Astrocyte (in vitro differentiated cells and primary cell): ENCODE measurements around the gene ALK. TPM values are rescaled to one million over a fixed set of nuclear protein-coding genes. Genes with fewer than 3 reads are reported as not detected.

Experiments
- DNase-seq: peaks from one replicate; pipeline ENCODE4 v3.0.0-alpha.2; 2010; ENCODE audit warnings: low read depth
- FAIRE-seq: peaks from 2 replicates; lab custom pipeline; 2011; peaks lifted over from hg19 to GRCh38; lab: Jason Lieb, UNC
- H2AFZ ChIP-seq: 2 replicates; pipeline ENCODE4 v1.6.0; 2012; ENCODE audit warnings: low read depth, low read length, inconsistent platforms
- H3K27ac ChIP-seq: 2 replicates; pipeline ENCODE4 v1.5.1; 2011; ENCODE audit warnings: low read depth, low read length, inconsistent platforms
- H3K27me3 ChIP-seq: 2 replicates; pipeline ENCODE4 v1.6.0; 2011; ENCODE audit warnings: low read length, inconsistent platforms; ENCODE audit not compliant: insufficient read depth
- H3K36me3 ChIP-seq: 2 replicates; pipeline ENCODE4 v1.5.1; 2011; ENCODE audit warnings: low read length, inconsistent platforms; ENCODE audit not compliant: insufficient read depth
- H3K4me1 ChIP-seq: 2 replicates; pipeline ENCODE4 v1.5.1; 2011; ENCODE audit warnings: low read length, inconsistent platforms; ENCODE audit not compliant: insufficient read depth
- H3K4me2 ChIP-seq: 2 replicates; pipeline ENCODE4 v1.6.0; 2012; ENCODE audit warnings: low read length, inconsistent platforms
- H3K4me3 ChIP-seq: 2 replicates; pipeline ENCODE4 v1.5.1; 2011; ENCODE audit warnings: low read depth, mild to moderate bottlenecking, low read length, inconsistent platforms; ENCODE audit not compliant: insufficient read depth
- H3K79me2 ChIP-seq: 2 replicates; pipeline ENCODE4 v1.6.0; 2012; ENCODE audit warnings: mild to moderate bottlenecking, low read length, inconsistent platforms; ENCODE audit not compliant: insufficient read depth
- H3K9ac ChIP-seq: 2 replicates; pipeline ENCODE4 v1.6.0; 2012; ENCODE audit warnings: mild to moderate bottlenecking, low read length, inconsistent platforms
- H3K9me3 ChIP-seq: 2 replicates; pipeline ENCODE4 v1.5.1; 2012; ENCODE audit warnings: low read depth, mild to moderate bottlenecking, low read length, inconsistent platforms; ENCODE audit not compliant: insufficient read depth
- H4K20me1 ChIP-seq: 2 replicates; pipeline ENCODE4 v1.6.0; 2012; ENCODE audit warnings: low read length, inconsistent platforms; ENCODE audit not compliant: insufficient read depth
- H3K27ac Mint-ChIP-seq: one replicate; pipeline ENCODE4 v1.8.0; 2021; ENCODE audit warnings: mild to moderate bottlenecking, mixed read lengths; ENCODE audit not compliant: unreplicated experiment
- H3K27me3 Mint-ChIP-seq: one replicate; pipeline ENCODE4 v1.8.0; 2021; ENCODE audit warnings: low read depth, mixed read lengths; ENCODE audit not compliant: unreplicated experiment
- H3K36me3 Mint-ChIP-seq: one replicate; pipeline ENCODE4 v1.8.0; 2021; ENCODE audit warnings: low read depth, mixed read lengths; ENCODE audit not compliant: unreplicated experiment
- H3K4me1 Mint-ChIP-seq: one replicate; pipeline ENCODE4 v1.8.0; 2021; ENCODE audit warnings: low read depth, mixed read lengths; ENCODE audit not compliant: unreplicated experiment
- H3K4me3 Mint-ChIP-seq: one replicate; pipeline ENCODE4 v1.8.0; 2021; ENCODE audit warnings: mild to moderate bottlenecking, moderate library complexity, mixed read lengths; ENCODE audit not compliant: unreplicated experiment
- H3K9me3 Mint-ChIP-seq: one replicate; pipeline ENCODE4 v1.8.0; 2021; ENCODE audit warnings: mild to moderate bottlenecking, mixed read lengths; ENCODE audit not compliant: unreplicated experiment
- EZH2 ChIP-seq: IDR thresholded peaks from 2 replicates; pipeline ENCODE4 v1.6.1; 2012; ENCODE audit warnings: mild to moderate bottlenecking, low read length, inconsistent platforms; ENCODE audit not compliant: insufficient read depth
- total RNA-seq: library from RNA; stranded (reverse); gene quantifications from 2 replicates; pipeline ENCODE4 v1.2.1, GENCODE V29; 2021
- TF ChIP-seq, protein P1 (sequence below): IDR thresholded peaks from 2 replicates; pipeline ENCODE4 v1.5.1; 2011; ENCODE audit warnings: low read depth, mild to moderate bottlenecking, inconsistent platforms, low read length, moderate library complexity; ENCODE audit not compliant: insufficient read depth

The ALK gene
- total RNA-seq, 1 donor from 2014 or later, result 0.16 TPM

DNA sequence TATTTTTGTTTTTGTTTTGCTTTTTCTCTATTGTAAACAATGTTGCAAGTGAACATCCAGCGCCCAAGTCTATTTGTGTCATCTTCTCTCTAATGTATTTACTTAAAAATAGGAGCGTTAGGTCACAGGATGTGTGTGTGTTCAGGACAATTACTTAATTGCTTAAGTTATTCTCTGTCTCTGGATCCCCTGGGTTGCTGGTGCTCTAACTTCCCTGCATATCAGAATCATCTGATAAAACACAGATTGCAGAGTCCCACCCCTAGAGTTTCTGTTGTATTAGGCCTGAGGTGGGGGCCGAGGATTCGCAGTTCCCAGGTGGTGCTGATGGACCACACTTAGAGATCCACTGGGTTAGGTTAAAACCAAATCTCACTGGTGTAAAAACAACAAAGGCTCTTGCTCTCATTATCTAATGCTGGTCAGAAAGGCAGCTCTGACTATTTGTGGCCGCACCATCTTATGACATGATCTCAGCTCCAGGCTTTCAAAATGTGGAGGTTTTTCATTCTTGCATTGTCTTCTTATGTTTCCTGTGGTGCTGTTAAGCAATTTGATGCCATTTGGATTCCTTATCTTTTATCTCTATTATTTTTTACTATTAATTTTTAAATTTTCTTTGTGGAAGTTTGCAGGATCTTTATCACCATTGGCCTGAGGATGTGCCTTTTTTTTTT lies 718.4 kb downstream of the ALK start:
- Mint-ChIP-seq H3K27ac (no peak overlapping the region), H3K36me3 (no peaks in the 10 kb centered on the region), H3K4me1 (peaks cover 9% of the 10 kb centered on the region), H3K27me3 (peaks cover 2% of the 10 kb centered on the region), H3K9me3 (no peaks in the 10 kb centered on the region), H3K4me3 (no peak overlapping the region)
- no peaks in the 10 kb centered on the region for H4K20me1 ChIP-seq
- no peak overlapping the region for H3K27ac ChIP-seq
- no peaks in the 10 kb centered on the region for H3K9me3 ChIP-seq
- no peak for DNase-seq
- no peak overlapping the region for H3K9ac ChIP-seq
- H2AFZ ChIP-seq, result no peak overlapping the region
- peaks cover 3% of the 10 kb centered on the region for H3K4me1 ChIP-seq
- H3K4me2 ChIP-seq, result no peak overlapping the region
- no peaks in the 10 kb centered on the region for H3K36me3 ChIP-seq
- TF ChIP-seq EZH2, result no peak
- TF ChIP-seq, protein P1, sequence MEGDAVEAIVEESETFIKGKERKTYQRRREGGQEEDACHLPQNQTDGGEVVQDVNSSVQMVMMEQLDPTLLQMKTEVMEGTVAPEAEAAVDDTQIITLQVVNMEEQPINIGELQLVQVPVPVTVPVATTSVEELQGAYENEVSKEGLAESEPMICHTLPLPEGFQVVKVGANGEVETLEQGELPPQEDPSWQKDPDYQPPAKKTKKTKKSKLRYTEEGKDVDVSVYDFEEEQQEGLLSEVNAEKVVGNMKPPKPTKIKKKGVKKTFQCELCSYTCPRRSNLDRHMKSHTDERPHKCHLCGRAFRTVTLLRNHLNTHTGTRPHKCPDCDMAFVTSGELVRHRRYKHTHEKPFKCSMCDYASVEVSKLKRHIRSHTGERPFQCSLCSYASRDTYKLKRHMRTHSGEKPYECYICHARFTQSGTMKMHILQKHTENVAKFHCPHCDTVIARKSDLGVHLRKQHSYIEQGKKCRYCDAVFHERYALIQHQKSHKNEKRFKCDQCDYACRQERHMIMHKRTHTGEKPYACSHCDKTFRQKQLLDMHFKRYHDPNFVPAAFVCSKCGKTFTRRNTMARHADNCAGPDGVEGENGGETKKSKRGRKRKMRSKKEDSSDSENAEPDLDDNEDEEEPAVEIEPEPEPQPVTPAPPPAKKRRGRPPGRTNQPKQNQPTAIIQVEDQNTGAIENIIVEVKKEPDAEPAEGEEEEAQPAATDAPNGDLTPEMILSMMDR, result no peak
- H3K27me3 ChIP-seq, result no peaks in the 10 kb centered on the region
- no peak overlapping the region for H3K4me3 ChIP-seq
- no peaks in the 10 kb centered on the region for H3K79me2 ChIP-seq
- FAIRE-seq, result no peak

GRCh38 chr2:29201979-29202378 lies 719.4 kb downstream of the ALK start:
- Histone ChIP-seq H3K4me1 (no peaks in the 10 kb centered on the region), H3K4me3 (no peak overlapping the region), H3K4me2 (no peak overlapping the region), H3K36me3 (no peaks in the 10 kb centered on the region), H3K27ac (no peak overlapping the region), H3K79me2 (no peaks in the 10 kb centered on the region), H2AFZ (no peak overlapping the region), H4K20me1 (no peaks in the 10 kb centered on the region), H3K9me3 (no peaks in the 10 kb centered on the region), H3K27me3 (no peaks in the 10 kb centered on the region), H3K9ac (no peak overlapping the region)
- H3K4me3 Mint-ChIP-seq, result no peak overlapping the region
- TF ChIP-seq EZH2, result no peak
- TF ChIP-seq, protein P1, result no peak
- H3K27me3 Mint-ChIP-seq, result peaks cover 2% of the 10 kb centered on the region
- H3K4me1 Mint-ChIP-seq, result peaks cover 3% of the 10 kb centered on the region
- DNase-seq (no peak), FAIRE-seq (no peak)
- H3K36me3 Mint-ChIP-seq, result no peaks in the 10 kb centered on the region
- no peak overlapping the region for H3K27ac Mint-ChIP-seq
- no peaks in the 10 kb centered on the region for H3K9me3 Mint-ChIP-seq
